DND-41 (cell line): ENCODE measurements around the gene PCCB.

ENCODE experiments used
- ATAC-seq: fragments of 200-7000 bp; cut with Tn5 transposase; 3 replicates; pipeline ENCODE4 v1.9.1; 2021; ENCODE audit warnings: low read depth; ENCODE audit not compliant: insufficient read depth
- DNase-seq: peaks from one replicate; pipeline ENCODE4 v3.0.0-alpha.2; 2020
- H2AFZ ChIP-seq: 2 replicates; pipeline ENCODE4 v1.6.0; 2012; ENCODE audit warnings: low read depth, low read length
- H3K27ac ChIP-seq: 2 replicates; pipeline ENCODE4 v1.5.1; 2012; ENCODE audit warnings: low read length, inconsistent platforms
- H3K27me3 ChIP-seq: fragments of 200-600 bp; sonication (generic); 2 replicates; pipeline ENCODE4 v1.6.0; 2012; ENCODE audit warnings: low read length, mild to moderate bottlenecking, inconsistent platforms; ENCODE audit not compliant: insufficient read depth, poor library complexity
- H3K36me3 ChIP-seq: 2 replicates; pipeline ENCODE4 v1.5.1; 2012; ENCODE audit warnings: low read length, inconsistent platforms; ENCODE audit not compliant: insufficient read depth
- H3K4me1 ChIP-seq: 2 replicates; pipeline ENCODE4 v1.5.1; 2012; ENCODE audit warnings: mild to moderate bottlenecking, low read length; ENCODE audit not compliant: insufficient read depth
- H3K4me2 ChIP-seq: 2 replicates; pipeline ENCODE4 v1.6.0; 2012; ENCODE audit warnings: mild to moderate bottlenecking, moderate library complexity, low read length, inconsistent platforms; ENCODE audit not compliant: insufficient read depth
- H3K4me3 ChIP-seq, 2 experiments: fragments of 200-600 bp in 1 of 2; shearing (Covaris generic) in 1 of 2; 2 replicates each; pipeline ENCODE4 v1.5.1; 2012 to 2016; ENCODE audit warnings: inconsistent platforms in 2 of 2, low read length in 2 of 2, mild to moderate bottlenecking in 2 of 2, low read depth in 1 of 2, moderate library complexity in 1 of 2
- H3K79me2 ChIP-seq: 2 replicates; pipeline ENCODE4 v1.6.0; 2012; ENCODE audit warnings: low read length, inconsistent platforms; ENCODE audit not compliant: insufficient read depth
- H3K9ac ChIP-seq: 2 replicates; pipeline ENCODE4 v1.6.0; 2012; ENCODE audit warnings: low read depth, mild to moderate bottlenecking, inconsistent platforms, low read length, moderate library complexity
- H3K9me3 ChIP-seq: 2 replicates; pipeline ENCODE4 v1.5.1; 2012; ENCODE audit warnings: low read length, moderate library complexity, mild to moderate bottlenecking, inconsistent platforms; ENCODE audit not compliant: insufficient read depth, severe bottlenecking
- H4K20me1 ChIP-seq: 2 replicates; pipeline ENCODE4 v1.6.0; 2012; ENCODE audit warnings: low read length; ENCODE audit not compliant: insufficient read depth
- CTCF ChIP-seq: IDR thresholded peaks from 2 replicates; pipeline ENCODE4 v1.5.1; 2012; ENCODE audit warnings: borderline replicate concordance, low read length, moderate library complexity, mild to moderate bottlenecking; ENCODE audit not compliant: poor library complexity, severe bottlenecking; ENCODE audit errors: extremely low read depth
- EZH2 ChIP-seq: IDR thresholded peaks from 3 replicates; pipeline ENCODE4 v1.6.1; 2012; ENCODE audit warnings: borderline replicate concordance, low read depth, mild to moderate bottlenecking, moderate library complexity, low read length, inconsistent platforms; ENCODE audit not compliant: severe bottlenecking

The PCCB gene

DNA sequence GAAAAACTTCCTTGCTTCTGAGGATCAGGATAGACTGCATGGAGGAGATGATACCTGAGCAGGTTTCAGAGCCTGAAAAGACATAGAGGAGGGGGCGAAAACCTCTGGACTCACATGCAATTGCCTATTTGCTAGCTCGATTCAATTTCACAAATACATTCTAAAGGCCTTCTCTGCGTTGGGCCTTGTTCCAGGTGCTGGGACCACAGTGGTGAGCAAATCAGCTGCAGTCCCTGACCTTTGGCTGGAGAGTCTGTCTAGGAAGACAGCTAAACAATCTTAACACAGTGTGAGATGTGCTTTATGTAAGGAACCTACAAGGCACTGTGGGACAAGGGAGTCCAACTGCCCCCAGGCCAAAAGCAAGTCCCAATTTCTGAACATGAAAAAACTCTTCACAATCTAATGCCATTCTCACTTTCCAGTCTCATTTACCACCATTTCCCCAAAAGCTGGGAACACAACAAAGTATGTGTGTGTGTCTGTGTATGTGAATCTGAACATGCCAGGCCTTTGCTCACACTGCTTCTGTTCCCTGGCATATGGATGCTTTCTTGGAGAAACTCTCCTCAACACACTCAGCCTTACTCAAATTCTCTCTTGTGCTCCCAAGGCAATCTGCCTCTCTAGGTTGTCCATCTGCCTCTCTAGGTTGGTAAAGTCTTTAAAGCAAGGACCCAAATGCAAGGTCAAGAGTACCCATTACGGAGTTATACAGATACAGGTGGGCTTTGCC, 2.1 kb upstream of the PCCB start:
- Histone ChIP-seq H3K36me3 (no peaks in the 10 kb centered on the region), H3K79me2 (peaks cover 32% of the 10 kb centered on the region), H3K9me3 (no peaks in the 10 kb centered on the region), H3K4me2 (no peak overlapping the region), H4K20me1 (no peaks in the 10 kb centered on the region), H3K9ac (no peak overlapping the region), H2AFZ (0 out of 2 replicates have a peak overlapping the region, but pooled peaks have one; percentile 31), H3K4me1 (peaks cover 25% of the 10 kb centered on the region), H3K27ac (no peak overlapping the region), H3K4me3 (no peak overlapping the region), H3K27me3 (no peaks in the 10 kb centered on the region)
- ATAC-seq (no peak), DNase-seq (no peak)
- TF ChIP-seq EZH2 = no peak
- no peak for TF ChIP-seq CTCF

GRCh38 chr3:136249091-136249490, 1.0 kb upstream of the PCCB start:
- Histone ChIP-seq H3K9me3 (no peaks in the 10 kb centered on the region), H3K36me3 (no peaks in the 10 kb centered on the region), H3K4me1 (peaks cover 28% of the 10 kb centered on the region), H3K79me2 (peaks cover 42% of the 10 kb centered on the region), H3K27ac (no peak overlapping the region), H3K9ac (no peak overlapping the region), H4K20me1 (no peaks in the 10 kb centered on the region), H2AFZ (no peak overlapping the region), H3K4me3 (no peak overlapping the region), H3K27me3 (no peaks in the 10 kb centered on the region), H3K4me2 (no peak overlapping the region)
- DNase-seq (no peak), ATAC-seq (no peak)
- TF ChIP-seq CTCF (no peak), EZH2 (no peak)

DNA sequence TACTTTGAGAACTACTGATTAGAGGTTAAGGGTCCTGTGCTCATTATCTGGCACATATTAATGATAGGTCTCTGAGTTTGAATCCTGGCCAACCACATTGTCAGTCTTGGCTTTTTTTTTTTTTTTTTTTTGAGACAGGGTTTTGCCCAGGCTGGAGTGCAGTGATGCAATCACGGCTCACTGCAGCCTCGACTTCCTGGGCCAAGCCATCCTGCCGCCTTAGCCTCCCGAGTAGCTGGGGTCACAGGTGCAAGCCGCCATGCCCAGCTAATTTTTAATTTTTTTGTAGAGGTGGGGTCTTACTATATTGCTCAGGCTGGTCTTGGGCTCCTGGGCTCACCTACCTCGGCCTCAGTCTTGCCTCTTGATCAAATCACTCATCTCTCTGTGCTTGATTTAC, 547 bp upstream of the PCCB start:
- no peak for ATAC-seq
- Histone ChIP-seq H3K4me1 (peaks cover 28% of the 10 kb centered on the region), H3K9me3 (no peaks in the 10 kb centered on the region), H3K36me3 (no peaks in the 10 kb centered on the region), H3K4me2 (peak overlapping the region; percentile 97), H2AFZ (peak overlapping the region; percentile 78), H3K27ac (peak overlapping the region; percentile 85), H3K9ac (peak overlapping the region; percentile 69), H4K20me1 (0 out of 2 replicates have a peak, but pooled peaks cover 2% of the 10 kb centered on the region), H3K4me3 (peak overlapping the region; percentile 46 to 86; a peak in 3 of 4 replicates), H3K27me3 (no peaks in the 10 kb centered on the region), H3K79me2 (peaks cover 46% of the 10 kb centered on the region)
- TF ChIP-seq EZH2 (no peak), CTCF (no peak)
- DNase-seq = peak; percentile 25
